Left hindlimb (tissue), 1 donor: ENCODE data around the gene EHMT1.

Source experiments
- DNase-seq: peaks from one replicate; pipeline ENCODE4 v3.0.0-alpha.2; 2018

EHMT1 gene

GRCh38 chr9:137647096-137647714 lies 28.4 kb downstream of the EHMT1 start:
- DNase-seq: no peak

DNA sequence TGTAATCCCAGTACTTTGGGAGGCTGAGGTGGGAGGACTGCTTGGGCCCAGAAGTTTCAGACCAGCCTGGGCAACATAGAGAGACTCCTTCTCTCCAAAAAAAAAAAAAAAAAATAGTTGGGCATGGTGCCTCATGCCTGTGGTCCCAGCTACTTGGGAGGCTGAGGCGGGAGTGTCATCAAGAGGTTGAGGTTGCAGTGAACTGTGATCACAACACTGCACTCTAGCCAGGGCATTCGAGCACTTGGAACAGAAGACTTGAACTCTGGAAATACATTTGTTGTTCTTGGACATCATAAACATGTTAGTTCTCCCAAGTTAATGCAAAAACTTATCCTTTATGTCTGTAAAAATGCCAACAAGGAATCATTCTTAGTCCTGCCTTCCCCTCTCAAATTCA lies 29.6 kb downstream of the EHMT1 start:
- no peak for DNase-seq

- no peak for DNase-seq
Observed at GRCh38 chr9:137649553-137649952, 30.7 kb downstream of the EHMT1 start.

DNA sequence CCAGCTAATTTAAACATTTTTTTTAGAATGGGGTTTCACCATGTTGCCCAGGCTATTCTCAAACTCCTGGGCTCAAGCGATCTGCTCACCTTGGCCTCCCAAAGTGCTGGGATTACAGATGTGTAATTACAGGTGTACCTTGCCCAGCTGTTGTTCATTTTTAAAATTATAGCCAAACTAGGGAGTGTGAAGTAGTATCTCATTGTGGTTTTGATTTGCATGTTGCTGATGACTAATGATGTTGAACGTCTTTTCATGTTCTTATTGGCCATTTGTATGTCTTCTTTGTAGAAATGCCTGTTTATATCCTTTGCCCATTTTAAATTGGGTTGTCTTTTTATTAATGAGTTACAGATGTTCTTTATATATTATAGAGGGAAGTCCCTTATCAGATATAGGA lies 31.5 kb downstream of the EHMT1 start:
- no peak for DNase-seq

GRCh38 chr9:137650779-137651178 lies 32.0 kb downstream of the EHMT1 start:
- no peak for DNase-seq

GRCh38 chr9:137656416-137656815 lies 37.6 kb downstream of the EHMT1 start:
- DNase-seq: no peak

DNA sequence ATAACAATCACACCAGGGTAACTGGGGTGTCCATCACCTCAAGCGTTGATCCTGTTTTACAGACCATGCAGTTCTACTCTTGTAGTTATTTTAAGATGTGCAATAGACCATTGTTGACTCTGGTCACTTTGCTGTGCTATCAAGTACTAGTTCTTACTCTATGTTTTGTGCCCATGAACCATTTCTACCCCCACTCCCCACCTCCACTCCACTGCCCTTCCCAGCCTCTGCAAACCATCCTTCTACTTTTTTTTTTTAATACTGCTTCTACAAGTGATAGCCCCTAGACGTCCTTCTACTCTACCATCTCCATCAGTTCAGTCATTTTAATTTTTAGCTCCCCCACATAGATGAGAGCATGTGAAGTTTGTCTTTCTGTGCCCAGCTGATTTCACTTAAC lies 38.8 kb downstream of the EHMT1 start:
- DNase-seq: no peak

DNA sequence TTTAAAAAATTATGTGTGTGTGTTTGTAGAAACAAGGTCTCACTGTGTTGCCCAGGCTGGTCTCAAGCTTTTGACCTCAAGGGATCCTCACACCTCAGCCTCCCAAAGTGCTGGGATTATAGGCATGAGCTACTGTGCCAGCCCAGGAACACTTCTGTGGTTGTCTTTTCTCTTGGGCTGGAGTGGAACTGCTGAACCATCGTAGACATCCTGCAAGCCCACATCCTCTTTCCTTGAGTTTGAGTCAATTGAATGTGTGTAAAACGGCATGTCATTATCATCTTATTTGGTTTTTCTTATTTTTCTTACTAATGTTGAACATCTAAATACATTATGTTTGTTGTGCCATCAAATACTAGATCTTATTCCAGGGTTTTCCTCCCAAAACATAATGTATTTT lies 40.0 kb downstream of the EHMT1 start:
- DNase-seq: no peak

GRCh38 chr9:137660144-137660543 lies 41.3 kb downstream of the EHMT1 start:
- DNase-seq: no peak

DNA sequence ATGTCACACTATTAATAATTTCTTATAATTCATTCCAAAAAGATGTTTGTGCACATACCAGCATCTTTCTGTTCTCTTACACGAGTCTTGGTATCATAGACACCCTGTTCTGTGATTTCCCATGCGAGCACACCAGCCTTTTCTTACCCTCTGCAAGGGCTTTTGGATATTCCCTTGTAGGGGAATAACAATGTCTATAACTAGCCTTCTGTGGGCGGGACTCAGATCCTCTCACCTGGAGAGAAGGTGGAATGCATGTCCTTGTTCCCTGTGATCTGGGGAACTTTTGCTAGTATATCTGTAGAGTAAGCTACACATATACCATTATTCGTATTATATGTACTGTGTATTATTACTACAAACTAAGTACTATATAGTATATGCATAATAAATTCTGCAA lies 44.8 kb downstream of the EHMT1 start:
- DNase-seq: no peak

GRCh38 chr9:137664676-137665075 lies 45.9 kb downstream of the EHMT1 start:
- DNase-seq: no peak

DNA sequence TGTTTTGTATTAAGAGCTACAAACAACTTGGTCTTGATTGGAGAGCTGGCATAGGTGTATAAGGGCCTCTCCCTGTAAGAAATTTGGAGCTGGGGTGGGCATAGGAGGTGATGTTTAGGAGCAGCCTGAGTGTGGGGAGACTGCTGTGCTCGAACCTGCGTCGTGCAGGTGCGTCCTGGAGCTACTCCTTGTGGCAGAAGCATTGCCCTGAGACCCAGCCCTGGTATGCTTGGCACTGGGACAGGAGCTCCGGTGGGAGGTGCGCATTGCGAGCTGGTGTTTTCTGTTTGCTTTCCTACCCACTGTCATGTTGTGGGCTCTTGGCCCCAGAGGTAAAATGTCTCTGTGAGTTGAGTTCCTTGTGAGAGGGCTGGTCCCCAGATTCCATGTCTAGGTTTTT lies 46.4 kb downstream of the EHMT1 start:
- no peak for DNase-seq

DNA sequence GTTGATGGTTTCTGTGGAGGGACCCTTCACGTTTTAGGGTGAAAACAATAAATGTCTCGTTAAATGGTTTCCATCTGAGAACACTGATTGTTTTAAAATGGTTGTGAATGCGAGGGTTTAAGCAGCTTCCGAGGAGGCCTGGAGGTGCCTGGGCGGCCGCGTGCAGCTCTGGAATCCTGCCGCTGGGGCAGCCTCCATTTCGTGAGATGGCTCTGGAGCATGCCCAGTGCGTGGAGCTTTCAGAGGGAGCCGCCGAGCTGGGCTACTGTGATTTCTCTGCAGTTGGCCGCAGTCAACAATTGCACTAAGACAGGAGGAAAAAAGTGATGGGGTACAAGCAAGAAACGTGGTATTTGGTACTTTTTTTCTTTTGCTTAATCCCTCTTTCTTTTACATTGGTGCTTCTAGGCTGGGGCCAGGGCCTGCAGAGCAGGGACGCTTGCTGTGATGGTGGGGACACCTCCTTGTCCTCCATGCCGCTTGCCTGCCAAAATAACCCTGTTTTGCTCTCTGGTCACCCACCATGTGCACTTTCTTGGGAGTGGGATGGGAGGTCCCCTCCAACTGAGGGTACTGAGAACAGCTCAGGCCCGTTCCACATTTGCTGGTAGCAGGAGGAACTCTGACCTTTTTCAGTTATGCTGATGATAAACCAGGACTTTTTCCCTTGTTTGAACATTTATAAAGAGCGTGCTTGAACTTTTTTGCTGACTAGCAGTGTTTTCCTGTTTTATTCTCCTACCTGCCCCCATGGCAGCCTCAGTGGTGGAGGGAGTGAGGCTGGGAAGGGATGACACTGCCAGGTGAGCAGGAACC lies 47.1 kb downstream of the EHMT1 start:
- no peak for DNase-seq

- no peak for DNase-seq
Observed at GRCh38 chr9:137666513-137666822, 47.7 kb downstream of the EHMT1 start.

DNA sequence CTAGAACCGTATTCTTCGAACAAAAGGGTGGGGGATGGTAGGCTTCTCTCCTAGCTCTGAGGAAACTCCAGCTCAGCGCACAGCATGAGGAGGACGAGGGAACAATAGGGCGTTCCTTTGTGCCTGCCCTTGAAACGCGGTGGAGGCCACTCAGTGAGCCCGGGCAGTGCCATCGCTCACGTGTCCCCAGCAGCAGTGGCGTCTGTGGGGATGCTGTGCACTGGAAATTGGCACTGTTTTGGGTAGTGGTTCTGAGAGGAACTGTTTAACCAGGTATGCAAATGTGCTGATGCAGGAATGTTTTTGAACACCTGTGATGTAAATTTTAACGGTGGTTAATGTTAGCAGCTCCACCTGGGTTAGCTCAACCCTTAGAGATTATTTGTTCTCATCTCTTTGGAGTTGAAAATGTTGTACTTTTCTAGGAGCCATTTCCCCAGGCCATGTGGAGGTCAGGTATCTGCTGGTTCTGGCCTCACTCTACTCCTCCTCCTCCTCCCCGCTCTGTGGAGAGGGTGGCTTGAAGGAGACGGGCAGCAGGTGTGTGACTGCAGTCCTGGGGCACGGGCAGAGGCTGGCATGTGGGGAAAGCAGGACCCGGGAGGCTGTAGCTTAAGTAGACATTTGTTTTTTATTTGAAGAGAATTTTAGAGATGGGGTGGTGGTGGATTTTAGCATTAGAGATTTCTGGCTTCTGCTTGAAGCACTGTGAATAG lies 48.3 kb downstream of the EHMT1 start:
- no peak for DNase-seq

GRCh38 chr9:137668203-137668602 lies 49.4 kb downstream of the EHMT1 start:
- no peak for DNase-seq

DNA sequence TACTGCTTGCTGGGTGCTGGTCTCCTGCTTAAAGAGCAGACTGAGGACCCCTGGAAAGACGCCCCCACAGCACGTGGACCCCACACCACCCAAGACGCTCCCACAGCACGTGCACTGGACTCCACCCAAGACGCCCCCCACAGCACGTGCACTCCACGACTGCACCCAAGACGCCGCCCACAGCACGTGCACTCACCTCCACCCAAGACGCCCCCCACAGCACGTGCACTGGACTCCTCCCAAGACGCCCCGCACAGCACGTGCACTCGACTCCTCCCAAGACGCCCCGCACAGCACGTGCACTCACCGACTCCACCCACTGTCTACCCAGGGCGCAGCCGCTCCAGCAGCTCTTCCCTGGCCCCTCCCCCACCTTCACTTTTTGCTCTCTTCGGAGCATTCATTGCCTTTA lies 50.5 kb downstream of the EHMT1 start:
- peak; percentile 53 for DNase-seq

GRCh38 chr9:137670391-137671195 lies 51.8 kb downstream of the EHMT1 start:
- DNase-seq: no peak

DNA sequence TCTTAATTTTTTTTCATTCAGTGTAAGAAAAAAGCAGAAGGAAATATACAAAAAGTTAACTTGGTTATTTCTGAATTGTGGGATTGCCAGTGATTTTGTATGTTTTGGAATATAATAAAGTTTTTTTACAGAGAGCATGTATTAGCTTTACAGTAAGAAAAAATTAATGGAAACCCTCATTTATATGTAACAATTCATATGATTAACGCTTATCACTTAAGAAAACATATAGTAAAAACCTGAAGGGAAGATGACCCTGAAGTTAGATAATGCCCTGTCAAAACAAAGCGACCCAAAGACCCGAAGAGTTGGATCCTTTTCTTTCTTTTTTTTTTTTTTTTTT lies 52.4 kb downstream of the EHMT1 start:
- no peak for DNase-seq

DNA sequence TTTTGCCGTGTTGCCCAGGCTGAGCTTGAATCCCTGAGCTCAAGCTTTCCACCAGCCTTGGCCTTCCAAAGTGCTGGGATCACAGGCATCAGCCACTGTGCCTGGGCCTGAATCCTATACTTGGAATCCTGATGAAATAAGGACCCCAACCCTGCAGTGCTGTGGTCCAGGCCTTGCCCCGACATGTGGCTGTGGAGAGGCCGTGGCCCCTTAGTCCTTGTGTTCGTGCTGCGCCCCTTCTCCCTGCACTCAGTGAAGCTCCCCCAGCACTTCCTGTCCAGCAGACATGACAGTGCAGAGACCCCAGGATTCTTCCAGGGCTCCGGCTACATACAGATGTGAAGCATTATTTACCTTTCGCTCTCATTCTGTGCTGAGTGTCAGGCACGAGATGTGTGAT lies 52.9 kb downstream of the EHMT1 start:
- DNase-seq: no peak

- no peak for DNase-seq
Observed at GRCh38 chr9:137672907-137673791, 54.3 kb downstream of the EHMT1 start.

GRCh38 chr9:137673886-137674285 lies 55.1 kb downstream of the EHMT1 start:
- no peak for DNase-seq
